ENCODE measurements around the gene GNAQ.
"Not testable (repeated sequence)": the region's sequence is repeated elsewhere in the genome, so short reads cannot be mapped to it uniquely, and the experiment has no call there.

Gene GNAQ

DNA sequence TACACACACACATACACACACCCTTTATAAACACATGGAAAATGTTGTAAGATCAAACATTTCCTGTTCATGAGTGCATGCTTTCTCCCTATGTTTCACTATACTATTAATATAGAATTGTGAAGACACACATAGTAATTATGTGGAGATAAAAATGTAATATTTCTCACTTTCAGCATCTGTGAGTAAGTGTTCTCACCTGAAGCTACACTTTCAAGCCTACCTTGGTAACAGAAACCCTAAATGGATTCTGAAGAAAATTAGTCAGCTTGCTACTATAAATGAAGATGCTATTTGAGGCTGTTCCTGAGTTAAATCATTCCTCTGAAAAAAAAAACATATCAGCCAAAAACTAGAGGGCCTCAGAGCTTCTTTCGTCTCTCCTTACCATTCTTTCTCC is 302.4 kb downstream of the GNAQ start:
- no peak overlapping the region for H3K4me3 Mint-ChIP-seq
- H3K4me1 Mint-ChIP-seq, result peaks cover 6% of the 10 kb centered on the region
- H3K36me3 Mint-ChIP-seq (ENCODE audit: low read depth), result peaks cover 58% of the 10 kb centered on the region
- H3K9me3 Mint-ChIP-seq, result no peaks in the 10 kb centered on the region
- no peaks in the 10 kb centered on the region for H3K27me3 Mint-ChIP-seq (ENCODE audit: low read depth)
- peak overlapping the region in 1 of 3 experiments; percentile 4 for H3K27ac Mint-ChIP-seq
- TF ChIP-seq, protein P1, sequence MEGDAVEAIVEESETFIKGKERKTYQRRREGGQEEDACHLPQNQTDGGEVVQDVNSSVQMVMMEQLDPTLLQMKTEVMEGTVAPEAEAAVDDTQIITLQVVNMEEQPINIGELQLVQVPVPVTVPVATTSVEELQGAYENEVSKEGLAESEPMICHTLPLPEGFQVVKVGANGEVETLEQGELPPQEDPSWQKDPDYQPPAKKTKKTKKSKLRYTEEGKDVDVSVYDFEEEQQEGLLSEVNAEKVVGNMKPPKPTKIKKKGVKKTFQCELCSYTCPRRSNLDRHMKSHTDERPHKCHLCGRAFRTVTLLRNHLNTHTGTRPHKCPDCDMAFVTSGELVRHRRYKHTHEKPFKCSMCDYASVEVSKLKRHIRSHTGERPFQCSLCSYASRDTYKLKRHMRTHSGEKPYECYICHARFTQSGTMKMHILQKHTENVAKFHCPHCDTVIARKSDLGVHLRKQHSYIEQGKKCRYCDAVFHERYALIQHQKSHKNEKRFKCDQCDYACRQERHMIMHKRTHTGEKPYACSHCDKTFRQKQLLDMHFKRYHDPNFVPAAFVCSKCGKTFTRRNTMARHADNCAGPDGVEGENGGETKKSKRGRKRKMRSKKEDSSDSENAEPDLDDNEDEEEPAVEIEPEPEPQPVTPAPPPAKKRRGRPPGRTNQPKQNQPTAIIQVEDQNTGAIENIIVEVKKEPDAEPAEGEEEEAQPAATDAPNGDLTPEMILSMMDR (IDR thresholded peaks at IDR 0.05; ENCODE audit: unreplicated experiment in 3 of 3), result no peak

GRCh38 chr9:77726814-77727213 is 304.8 kb downstream of the GNAQ start:
- Mint-ChIP-seq H3K36me3 (ENCODE audit: low read depth) (peaks cover 58% of the 10 kb centered on the region), H3K9me3 (no peaks in the 10 kb centered on the region), H3K4me1 (peaks cover 3% of the 10 kb centered on the region), H3K27ac (no peak overlapping the region), H3K4me3 (no peak overlapping the region), H3K27me3 (ENCODE audit: low read depth) (no peaks in the 10 kb centered on the region)
- TF ChIP-seq, protein P1 (IDR thresholded peaks at IDR 0.05; ENCODE audit: unreplicated experiment in 3 of 3), result no peak

DNA sequence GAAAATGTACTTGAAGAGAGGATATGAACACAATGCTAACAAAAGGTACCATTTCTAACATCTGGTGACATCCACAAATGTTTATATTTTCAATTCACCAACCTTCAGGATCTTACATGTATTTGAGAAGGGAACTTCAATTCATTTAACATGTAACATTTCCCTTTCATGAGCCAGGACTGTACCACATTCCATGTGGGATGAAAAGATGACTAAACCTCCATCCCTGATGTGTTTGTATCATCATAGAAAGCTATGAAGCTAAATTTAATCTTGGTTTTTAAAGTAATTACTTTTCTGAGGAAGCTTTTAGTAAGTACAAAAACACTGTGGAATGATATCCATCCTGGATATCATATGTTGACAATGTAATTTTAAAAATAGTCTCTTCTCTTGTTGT is 305.3 kb downstream of the GNAQ start:
- H3K4me1 Mint-ChIP-seq, result no peaks in the 10 kb centered on the region
- no peaks in the 10 kb centered on the region for H3K27me3 Mint-ChIP-seq (ENCODE audit: low read depth)
- H3K36me3 Mint-ChIP-seq (ENCODE audit: low read depth), result peaks cover 58% of the 10 kb centered on the region
- no peaks in the 10 kb centered on the region for H3K9me3 Mint-ChIP-seq
- no peak overlapping the region for H3K4me3 Mint-ChIP-seq
- TF ChIP-seq, protein P1 (IDR thresholded peaks at IDR 0.05; ENCODE audit: unreplicated experiment in 3 of 3), result no peak
- peak overlapping the region; percentile 22 to 56 (median 25) for H3K27ac Mint-ChIP-seq

DNA sequence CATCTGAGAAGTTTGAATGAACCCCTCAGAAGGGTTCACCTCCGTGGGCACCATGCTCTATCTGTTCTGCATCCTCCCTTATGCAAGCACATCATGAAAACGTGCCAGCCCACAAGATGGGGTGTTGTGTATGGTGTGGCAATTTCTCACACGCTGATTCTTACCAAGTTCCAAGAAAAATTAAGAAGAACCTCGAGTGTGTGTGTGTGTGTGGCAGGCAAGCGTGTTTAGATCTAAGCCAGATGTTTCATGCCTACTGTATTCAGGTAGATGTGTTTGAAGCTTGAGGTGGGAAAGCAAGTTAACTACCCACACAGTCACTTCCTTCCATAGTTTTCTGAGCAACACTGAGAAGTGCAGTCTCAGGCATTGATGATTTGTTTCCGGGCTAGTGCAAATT is 305.8 kb downstream of the GNAQ start:
- H3K4me3 Mint-ChIP-seq, result no peak overlapping the region
- H3K27me3 Mint-ChIP-seq (ENCODE audit: low read depth), result no peaks in the 10 kb centered on the region
- H3K9me3 Mint-ChIP-seq, result no peaks in the 10 kb centered on the region
- TF ChIP-seq, protein P1 (IDR thresholded peaks at IDR 0.05; ENCODE audit: unreplicated experiment in 3 of 3), result no peak
- H3K36me3 Mint-ChIP-seq (ENCODE audit: low read depth), result peaks cover 61% of the 10 kb centered on the region
- peak overlapping the region; percentile 22 to 56 (median 25) for H3K27ac Mint-ChIP-seq
- peaks cover under 1% of the 10 kb centered on the region for H3K4me1 Mint-ChIP-seq

- Mint-ChIP-seq H3K27ac (no peak overlapping the region), H3K4me1 (peaks cover 5% of the 10 kb centered on the region)
Measured at GRCh38 chr9:77725046-77725694, 306.4 kb downstream of the GNAQ start.

GRCh38 chr9:77721156-77721555 is 310.5 kb downstream of the GNAQ start:
- not testable (repeated sequence) for H3K9me3 Mint-ChIP-seq; H3K4me3 Mint-ChIP-seq; H3K27me3 Mint-ChIP-seq (ENCODE audit: low read depth)
- Mint-ChIP-seq H3K4me1 (peaks cover 29% of the 10 kb centered on the region), H3K36me3 (ENCODE audit: low read depth) (peaks cover 35% of the 10 kb centered on the region), H3K27ac (peak overlapping the region in 1 of 3 experiments; percentile 32)

More at GRCh38 chr9:77725046-77725694, 306.4 kb downstream of the GNAQ start:
- no peaks in the 10 kb centered on the region for H3K27me3 Mint-ChIP-seq (ENCODE audit: low read depth)
- TF ChIP-seq, protein P1 (IDR thresholded peaks at IDR 0.05; ENCODE audit: unreplicated experiment in 3 of 3), result no peak
- no peak overlapping the region for H3K4me3 Mint-ChIP-seq
- H3K36me3 Mint-ChIP-seq (ENCODE audit: low read depth), result peaks cover 64% of the 10 kb centered on the region
- H3K9me3 Mint-ChIP-seq, result no peaks in the 10 kb centered on the region
